Measurements from ENCODE around the gene OR2H1.

OR2H1 gene

DNA sequence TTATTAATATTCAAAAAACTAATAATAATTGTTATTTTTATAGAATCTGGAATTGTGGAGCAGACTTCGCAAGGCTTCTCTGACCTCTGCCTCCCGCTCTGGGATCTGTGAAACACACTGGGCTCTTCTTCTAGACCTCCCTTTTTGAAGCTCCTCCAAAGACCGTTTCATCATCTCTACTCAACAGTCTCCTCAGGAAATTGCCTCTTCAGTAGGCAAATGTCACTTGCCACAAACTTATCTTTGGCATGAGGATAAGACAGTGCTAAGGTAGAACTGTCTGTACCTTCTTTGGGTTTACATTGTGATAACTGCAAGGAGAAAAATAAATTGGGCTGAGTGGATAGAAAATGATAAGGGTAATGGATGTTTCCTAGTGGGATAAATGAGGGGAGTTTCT, 33.1 kb downstream of the OR2H1 start:
- H3K27me3 ChIP-seq, result no peaks in the 10 kb centered on the region
- TF ChIP-seq CTCF (IDR thresholded peaks at IDR 0.05), result no peak
- H3K4me3 ChIP-seq (ENCODE audit: low read depth in 1 of 2, low read length in 1 of 2), result no peak overlapping the region
- no peaks in the 10 kb centered on the region for H3K36me3 ChIP-seq
- no peaks in the 10 kb centered on the region for H3K9me3 ChIP-seq
- peaks cover 7 to 8% of the 10 kb centered on the region in 2 experiments for H3K4me1 ChIP-seq (ENCODE audit: control insufficient read depth in 1 of 2, insufficient read depth in 1 of 2, low read depth in 1 of 2, low read length in 1 of 2)
- no peak overlapping the region for H3K27ac ChIP-seq

- Histone ChIP-seq H3K4me1 (ENCODE audit: control insufficient read depth in 1 of 2, insufficient read depth in 1 of 2, low read depth in 1 of 2, low read length in 1 of 2) (peaks cover 7 to 8% of the 10 kb centered on the region in 2 experiments), H3K4me3 (ENCODE audit: low read depth in 1 of 2, low read length in 1 of 2) (no peak overlapping the region), H3K9me3 (no peaks in the 10 kb centered on the region), H3K27me3 (no peaks in the 10 kb centered on the region), H3K36me3 (no peaks in the 10 kb centered on the region), H3K27ac (no peak overlapping the region)
- no peak for TF ChIP-seq CTCF (IDR thresholded peaks at IDR 0.05)
Measured at GRCh38 chr6:29490552-29490951, 33.6 kb downstream of the OR2H1 start.

- H3K27ac ChIP-seq, result no peak overlapping the region
- TF ChIP-seq CTCF (IDR thresholded peaks at IDR 0.05), result no peak
- no peaks in the 10 kb centered on the region for H3K9me3 ChIP-seq
- peaks cover 7 to 8% of the 10 kb centered on the region in 2 experiments for H3K4me1 ChIP-seq (ENCODE audit: control insufficient read depth in 1 of 2, insufficient read depth in 1 of 2, low read depth in 1 of 2, low read length in 1 of 2)
- H3K36me3 ChIP-seq, result no peaks in the 10 kb centered on the region
- no peaks in the 10 kb centered on the region for H3K27me3 ChIP-seq
- H3K4me3 ChIP-seq (ENCODE audit: low read depth in 1 of 2, low read length in 1 of 2), result no peak overlapping the region
Measured at GRCh38 chr6:29491574-29491973, 34.6 kb downstream of the OR2H1 start.

- no peak overlapping the region for H3K4me3 ChIP-seq (ENCODE audit: low read depth in 1 of 2, low read length in 1 of 2)
- peaks cover 7 to 8% of the 10 kb centered on the region in 2 experiments for H3K4me1 ChIP-seq (ENCODE audit: control insufficient read depth in 1 of 2, insufficient read depth in 1 of 2, low read depth in 1 of 2, low read length in 1 of 2)
- no peaks in the 10 kb centered on the region for H3K36me3 ChIP-seq
- no peaks in the 10 kb centered on the region for H3K9me3 ChIP-seq
- no peak for TF ChIP-seq CTCF (IDR thresholded peaks at IDR 0.05)
- H3K27me3 ChIP-seq, result no peaks in the 10 kb centered on the region
- H3K27ac ChIP-seq, result no peak overlapping the region
Measured at GRCh38 chr6:29493261-29493660, 36.3 kb downstream of the OR2H1 start.

GRCh38 chr6:29494131-29494530, 37.2 kb downstream of the OR2H1 start:
- Histone ChIP-seq H3K9me3 (no peaks in the 10 kb centered on the region), H3K27ac (no peak overlapping the region), H3K36me3 (no peaks in the 10 kb centered on the region), H3K4me3 (ENCODE audit: low read depth in 1 of 2, low read length in 1 of 2) (no peak overlapping the region), H3K27me3 (no peaks in the 10 kb centered on the region), H3K4me1 (ENCODE audit: control insufficient read depth in 1 of 2, insufficient read depth in 1 of 2, low read depth in 1 of 2, low read length in 1 of 2) (peaks cover 7 to 8% of the 10 kb centered on the region in 2 experiments)
- TF ChIP-seq CTCF (IDR thresholded peaks at IDR 0.05), result no peak

DNA sequence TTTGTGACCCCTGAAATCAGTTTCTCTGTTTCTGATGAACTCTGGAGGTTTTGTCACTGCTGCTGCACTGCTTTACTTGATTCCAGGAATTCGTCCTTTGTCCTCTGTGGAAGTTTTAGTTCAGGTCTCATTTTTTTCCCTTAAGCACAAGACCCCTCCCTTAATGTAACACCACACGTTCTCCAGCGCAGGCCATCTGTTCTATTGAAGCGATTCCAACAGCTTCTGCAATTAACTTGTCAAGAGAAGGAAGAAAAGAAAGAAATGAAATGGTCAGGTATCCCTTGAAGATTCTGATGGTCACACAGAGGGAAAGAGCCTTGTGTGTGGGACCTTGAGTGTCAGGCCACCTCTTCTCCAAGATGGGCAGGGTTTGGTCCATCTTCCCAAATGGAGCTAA, 38.6 kb downstream of the OR2H1 start:
- Histone ChIP-seq H3K4me1 (ENCODE audit: control insufficient read depth in 1 of 2, insufficient read depth in 1 of 2, low read depth in 1 of 2, low read length in 1 of 2) (peaks cover under 1 to 1% of the 10 kb centered on the region in 2 experiments), H3K27ac (no peak overlapping the region), H3K4me3 (ENCODE audit: low read depth in 1 of 2, low read length in 1 of 2) (no peak overlapping the region), H3K36me3 (no peaks in the 10 kb centered on the region), H3K9me3 (no peaks in the 10 kb centered on the region), H3K27me3 (no peaks in the 10 kb centered on the region)
- no peak for TF ChIP-seq CTCF (IDR thresholded peaks at IDR 0.05)

Measured in neutrophil (primary cell).